Measurements from ENCODE around the gene C17orf100.
"Not testable (repeated sequence)": the region's sequence is repeated elsewhere in the genome, so short reads cannot be mapped to it uniquely, and the experiment has no call there.

C17orf100 gene

GRCh38 chr17:6640536-6641246 lies 10.9 kb upstream of the C17orf100 start, which contains the start of the genes KIAA0753 and TXNDC17:
TSS of gene KIAA0753 (minus strand) at chr17:6640711. CDS start at chr17:6635103, 5,608 bp downstream.
TSS of gene TXNDC17 (plus strand) at chr17:6641060. CDS start at chr17:6641083, 23 bp downstream.
- DNase-seq (ENCODE audit: low read depth in 2 of 3, low spot score in 1 of 3): peak; percentile 90 to 92 (median 91)

GRCh38 chr17:6641247-6641863 lies 10.2 kb upstream of the C17orf100 start:
- DNase-seq (ENCODE audit: low read depth in 2 of 3, low spot score in 1 of 3): no peak

- DNase-seq (ENCODE audit: low read depth in 2 of 3, low spot score in 1 of 3): no peak
These were observed 9.0 kb upstream of the C17orf100 start for GRCh38 chr17:6642592-6642991.

- no peak for DNase-seq (ENCODE audit: low read depth in 2 of 3, low spot score in 1 of 3)
These were observed 8.0 kb upstream of the C17orf100 start for GRCh38 chr17:6643451-6644125.

GRCh38 chr17:6648181-6648580 lies 3.4 kb upstream of the C17orf100 start:
- DNase-seq (ENCODE audit: low read depth in 2 of 3, low spot score in 1 of 3): no peak

GRCh38 chr17:6651919-6652452 lies 424 bp downstream of the C17orf100 start:
- no peak for DNase-seq (ENCODE audit: low read depth in 2 of 3, low spot score in 1 of 3)

- no peak for DNase-seq (ENCODE audit: low read depth in 2 of 3, low spot score in 1 of 3)
These were observed 3.5 kb downstream of the C17orf100 start for GRCh38 chr17:6654841-6655731.

- not testable (repeated sequence) for DNase-seq (ENCODE audit: low read depth in 2 of 3, low spot score in 1 of 3)
These were observed 4.3 kb downstream of the C17orf100 start for GRCh38 chr17:6655732-6656361.

GRCh38 chr17:6656797-6657632 lies 5.5 kb downstream of the C17orf100 start:
- DNase-seq (ENCODE audit: low read depth in 2 of 3, low spot score in 1 of 3): peak in 1 of 3 donors; percentile 43

GRCh38 chr17:6657633-6658287 lies 6.2 kb downstream of the C17orf100 start:
- DNase-seq (ENCODE audit: low read depth in 2 of 3, low spot score in 1 of 3): no peak

- DNase-seq (ENCODE audit: low read depth in 2 of 3, low spot score in 1 of 3): not testable (repeated sequence)
These were observed 6.8 kb downstream of the C17orf100 start for GRCh38 chr17:6658411-6658810.

GRCh38 chr17:6660101-6660500 lies 8.5 kb downstream of the C17orf100 start:
- DNase-seq (ENCODE audit: low read depth in 2 of 3, low spot score in 1 of 3): no peak

GRCh38 chr17:6660805-6661463 lies 9.4 kb downstream of the C17orf100 start:
- no peak for DNase-seq (ENCODE audit: low read depth in 2 of 3, low spot score in 1 of 3)

- no peak for DNase-seq (ENCODE audit: low read depth in 2 of 3, low spot score in 1 of 3)
These were observed 9.9 kb downstream of the C17orf100 start for GRCh38 chr17:6661464-6661848.

GRCh38 chr17:6663200-6663599 lies 11.6 kb downstream of the C17orf100 start:
- DNase-seq (ENCODE audit: low read depth in 2 of 3, low spot score in 1 of 3): not testable (repeated sequence)

- DNase-seq (ENCODE audit: low read depth in 2 of 3, low spot score in 1 of 3): peak in 2 of 3 donors; percentile 18 to 33
These were observed 14.5 kb downstream of the C17orf100 start for GRCh38 chr17:6666077-6666521.

- no peak for DNase-seq (ENCODE audit: low read depth in 2 of 3, low spot score in 1 of 3)
These were observed 15.0 kb downstream of the C17orf100 start for GRCh38 chr17:6666557-6666956.

- no peak for DNase-seq (ENCODE audit: low read depth in 2 of 3, low spot score in 1 of 3)
These were observed 16.0 kb downstream of the C17orf100 start for GRCh38 chr17:6667516-6667915.

Data from stimulated activated CD4-positive, alpha-beta T cell treated with anti-CD3 and anti-CD28 coated beads, Interleukin-12 subunit alpha, Interleukin-12 subunit beta, amount 100 ng/mL, for 48 hours (primary cell).